ENCODE measurements around the gene NFATC2IP. TPM values are rescaled to one million over a fixed set of nuclear protein-coding genes. Genes with fewer than 3 reads are reported as not detected.

Gene NFATC2IP
- total and polyA plus RNA-seq, 2 experiments from 2014 or later: 11.4 to 16.8 TPM

- no peaks in the 10 kb centered on the region for H3K9me2 ChIP-seq (ENCODE audit: insufficient read depth)
- no peak overlapping the region for H2AFZ ChIP-seq
- no peaks in the 10 kb centered on the region for H3K9me3 ChIP-seq (ENCODE audit: low read depth)
- H3K27me3 ChIP-seq (replicated peaks; ENCODE audit: insufficient read depth): no peaks in the 10 kb centered on the region
- peaks cover 8% of the 10 kb centered on the region; the same call in 1 of the 2 replicates for H3F3A ChIP-seq (ENCODE audit: insufficient read depth)
- no peak overlapping the region for H3K4me3 ChIP-seq
- TF ChIP-seq EZH2phosphoT487 (IDR thresholded peaks at IDR 0.05; ENCODE audit: insufficient read depth, low read depth) (no peak), EZH2 (IDR thresholded peaks at IDR 0.05; ENCODE audit: insufficient read depth, poor library complexity, severe bottlenecking) (no peak)
- H3K4me1 ChIP-seq (ENCODE audit: insufficient read depth): no peaks in the 10 kb centered on the region
- in situ Hi-C loops (cut with MboI): loop anchor here (25.0 kb wide), 1 partner anchor 391 kb away; the partner anchor contains the start of gene NUPR1
- 100% methylated on average over 1 of the region's 1 CpG for WGBS, 2 experiments (ENCODE audit: low coverage in 1 of 2, low lambda C conversion rate in 2 of 2, missing lambda C conversion rate in 2 of 2)
- H3K9ac ChIP-seq: no peak overlapping the region
- no peak overlapping the region for H3K27ac ChIP-seq
- H3K36me3 ChIP-seq (ENCODE audit: low read depth): no peaks in the 10 kb centered on the region
- no peaks in the 10 kb centered on the region for H3K79me2 ChIP-seq (ENCODE audit: insufficient read depth)
- DNase-seq: no peak
- H4K20me1 ChIP-seq (ENCODE audit: insufficient read depth): no peaks in the 10 kb centered on the region
- no peak overlapping the region for H3K4me2 ChIP-seq (ENCODE audit: unreplicated experiment)
Observed at GRCh38 chr16:28927815-28928214, 22.9 kb upstream of the NFATC2IP start.

- H3F3A ChIP-seq (ENCODE audit: insufficient read depth): peaks cover 8% of the 10 kb centered on the region; the same call in 1 of the 2 replicates
- no peaks in the 10 kb centered on the region for H3K27me3 ChIP-seq (replicated peaks; ENCODE audit: insufficient read depth)
- no peak for DNase-seq
- no peaks in the 10 kb centered on the region for H3K9me3 ChIP-seq (ENCODE audit: low read depth)
- no peak overlapping the region for H3K27ac ChIP-seq
- H3K79me2 ChIP-seq (ENCODE audit: insufficient read depth): no peaks in the 10 kb centered on the region
- H3K4me3 ChIP-seq: no peak overlapping the region
- 56 to 60% methylated on average over 3 of the region's 3 CpGs for WGBS, 2 experiments (ENCODE audit: low coverage in 1 of 2, low lambda C conversion rate in 2 of 2, missing lambda C conversion rate in 2 of 2)
- no peak for TF ChIP-seq EZH2phosphoT487 (IDR thresholded peaks at IDR 0.05; ENCODE audit: insufficient read depth, low read depth)
- TF ChIP-seq EZH2 (IDR thresholded peaks at IDR 0.05; ENCODE audit: insufficient read depth, poor library complexity, severe bottlenecking): no peak
- no peak overlapping the region for H3K4me2 ChIP-seq (ENCODE audit: unreplicated experiment)
- H3K4me1 ChIP-seq (ENCODE audit: insufficient read depth): no peaks in the 10 kb centered on the region
- H3K9me2 ChIP-seq (ENCODE audit: insufficient read depth): no peaks in the 10 kb centered on the region
- in situ Hi-C loops (cut with MboI): loop anchor here (25.0 kb wide), 1 partner anchor 393 kb away; the partner anchor contains the start of gene NUPR1
- no peak overlapping the region for H2AFZ ChIP-seq
- no peaks in the 10 kb centered on the region for H3K36me3 ChIP-seq (ENCODE audit: low read depth)
- H3K9ac ChIP-seq: no peak overlapping the region
- no peaks in the 10 kb centered on the region for H4K20me1 ChIP-seq (ENCODE audit: insufficient read depth)
Observed at GRCh38 chr16:28930203-28930602, 20.5 kb upstream of the NFATC2IP start.

GRCh38 chr16:28930652-28931051 lies 20.1 kb upstream of the NFATC2IP start:
- Histone ChIP-seq H3K9me3 (ENCODE audit: low read depth) (no peaks in the 10 kb centered on the region), H2AFZ (no peak overlapping the region), H3K4me2 (ENCODE audit: unreplicated experiment) (no peak overlapping the region), H3K4me1 (ENCODE audit: insufficient read depth) (no peaks in the 10 kb centered on the region), H3K27ac (no peak overlapping the region), H3K9me2 (ENCODE audit: insufficient read depth) (no peaks in the 10 kb centered on the region), H3F3A (ENCODE audit: insufficient read depth) (peaks cover 7% of the 10 kb centered on the region; the same call in 1 of the 2 replicates), H4K20me1 (ENCODE audit: insufficient read depth) (no peaks in the 10 kb centered on the region), H3K79me2 (ENCODE audit: insufficient read depth) (no peaks in the 10 kb centered on the region), H3K36me3 (ENCODE audit: low read depth) (no peaks in the 10 kb centered on the region), H3K27me3 (replicated peaks; ENCODE audit: insufficient read depth) (no peaks in the 10 kb centered on the region), H3K4me3 (no peak overlapping the region), H3K9ac (no peak overlapping the region)
- DNase-seq: no peak
- no peak for TF ChIP-seq EZH2 (IDR thresholded peaks at IDR 0.05; ENCODE audit: insufficient read depth, poor library complexity, severe bottlenecking)
- TF ChIP-seq EZH2phosphoT487 (IDR thresholded peaks at IDR 0.05; ENCODE audit: insufficient read depth, low read depth): no peak
- in situ Hi-C loops (cut with MboI): loop anchor here (25.0 kb wide), 1 partner anchor 393 kb away; the partner anchor contains the start of gene NUPR1
- WGBS, 2 experiments (ENCODE audit: low coverage in 1 of 2, low lambda C conversion rate in 2 of 2, missing lambda C conversion rate in 2 of 2): 79 to 85% methylated on average over 3 of the region's 3 CpGs

- in situ Hi-C loops (cut with MboI): loop anchor here (25.0 kb wide), 1 partner anchor 395 kb away; the partner anchor contains the start of gene NUPR1
- TF ChIP-seq EZH2phosphoT487 (IDR thresholded peaks at IDR 0.05; ENCODE audit: insufficient read depth, low read depth) (no peak), EZH2 (IDR thresholded peaks at IDR 0.05; ENCODE audit: insufficient read depth, poor library complexity, severe bottlenecking) (no peak)
- Histone ChIP-seq H4K20me1 (ENCODE audit: insufficient read depth) (no peaks in the 10 kb centered on the region), H3K79me2 (ENCODE audit: insufficient read depth) (no peaks in the 10 kb centered on the region), H3K36me3 (ENCODE audit: low read depth) (no peaks in the 10 kb centered on the region), H2AFZ (no peak within 1 kb of the TSS), H3F3A (ENCODE audit: insufficient read depth) (no peaks in the 10 kb centered on the region), H3K9me3 (ENCODE audit: low read depth) (no peaks in the 10 kb centered on the region), H3K9ac (no peak within 1 kb of the TSS), H3K9me2 (ENCODE audit: insufficient read depth) (no peaks in the 10 kb centered on the region), H3K27ac (no peak within 1 kb of the TSS), H3K4me1 (ENCODE audit: insufficient read depth) (no peaks in the 10 kb centered on the region), H3K4me3 (no peak within 1 kb of the TSS), H3K27me3 (replicated peaks; ENCODE audit: insufficient read depth) (no peaks in the 10 kb centered on the region), H3K4me2 (ENCODE audit: unreplicated experiment) (no peak within 1 kb of the TSS)
- WGBS, 2 experiments (ENCODE audit: low coverage in 1 of 2, low lambda C conversion rate in 2 of 2, missing lambda C conversion rate in 2 of 2): 83 to 96% methylated on average over 10 of the region's 10 CpGs
- no peak for DNase-seq
Observed at GRCh38 chr16:28931801-28932225, 18.9 kb upstream of the NFATC2IP start, which contains the start of gene CD19. Gene CD19, plus strand, starts transcription at chr16:28931971. Its CDS starts 30 bp downstream, at chr16:28932001.

Data from GM23248 (cell line).